GM12865 (cell line): ENCODE data around the gene GAPDH.

ENCODE experiments used
- DNase-seq: peaks from one replicate; pipeline ENCODE4 v3.0.0; 2010; ENCODE audit warnings: low read depth
- H3K4me3 ChIP-seq: 2 replicates; pipeline ENCODE4 v1.5.1; 2011; ENCODE audit warnings: mild to moderate bottlenecking, low read depth, low read length, control low read depth
- CTCF ChIP-seq: IDR thresholded peaks from 2 replicates; pipeline ENCODE4 v1.5.1; 2011; ENCODE audit warnings: low read length, control low read depth, low read depth, inconsistent platforms; ENCODE audit not compliant: insufficient read depth; ENCODE audit errors: missing control alignments

GAPDH gene

GRCh38 chr12:6563448-6564050, 29.2 kb downstream of the GAPDH start:
- peak; percentile 81 for TF ChIP-seq CTCF
- DNase-seq, result peak; percentile 70
- no peak overlapping the region for H3K4me3 ChIP-seq

DNA sequence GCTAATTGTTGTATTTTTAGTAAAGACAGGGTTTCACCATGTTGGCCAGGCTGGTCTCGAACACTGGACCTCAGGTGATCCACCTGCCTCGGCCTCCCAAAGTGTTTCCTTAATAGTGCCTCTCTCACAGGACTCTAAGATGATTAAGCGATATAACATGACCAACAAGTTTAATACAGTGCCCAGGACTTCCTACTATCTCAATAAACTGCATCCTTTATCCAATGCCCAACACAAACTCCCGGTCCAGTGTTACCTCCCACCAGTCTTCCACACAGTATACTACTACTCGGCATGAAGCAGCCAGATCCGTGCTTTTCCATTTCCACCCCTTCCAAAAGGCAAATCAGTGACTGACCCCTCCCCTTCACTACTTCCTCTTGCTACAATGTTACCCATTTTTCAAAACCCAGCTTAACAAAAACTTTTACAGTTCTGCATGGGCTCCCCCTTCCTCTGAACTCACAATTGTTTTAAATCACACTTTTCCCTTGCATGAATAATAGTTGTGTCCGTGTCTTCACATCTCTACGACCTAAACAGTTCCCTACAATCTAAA, 32.9 kb downstream of the GAPDH start:
- TF ChIP-seq CTCF, result no peak
- DNase-seq, result no peak
- peak overlapping the region; percentile 76 for H3K4me3 ChIP-seq

DNA sequence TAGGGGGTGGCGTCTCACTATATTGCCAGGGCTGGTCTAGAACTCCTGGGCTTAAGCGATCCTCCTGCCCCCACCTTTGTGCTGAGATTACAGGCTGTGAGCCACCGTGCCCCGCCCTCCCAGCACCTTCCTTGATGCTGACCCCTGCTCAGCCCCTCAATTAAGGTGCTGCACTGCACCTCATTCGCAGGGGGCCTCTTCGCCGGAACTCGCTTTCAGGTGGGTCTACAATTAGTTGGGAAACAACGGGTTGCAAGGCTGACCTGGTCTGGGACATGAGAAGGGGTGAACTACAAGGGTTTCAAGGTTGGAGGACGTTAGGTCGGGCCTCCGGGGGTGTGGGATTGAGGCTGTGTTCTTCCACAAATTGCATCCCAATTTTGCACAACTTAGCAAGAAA, 35.0 kb downstream of the GAPDH start:
- DNase-seq, result no peak
- no peak for TF ChIP-seq CTCF
- no peak overlapping the region for H3K4me3 ChIP-seq

DNA sequence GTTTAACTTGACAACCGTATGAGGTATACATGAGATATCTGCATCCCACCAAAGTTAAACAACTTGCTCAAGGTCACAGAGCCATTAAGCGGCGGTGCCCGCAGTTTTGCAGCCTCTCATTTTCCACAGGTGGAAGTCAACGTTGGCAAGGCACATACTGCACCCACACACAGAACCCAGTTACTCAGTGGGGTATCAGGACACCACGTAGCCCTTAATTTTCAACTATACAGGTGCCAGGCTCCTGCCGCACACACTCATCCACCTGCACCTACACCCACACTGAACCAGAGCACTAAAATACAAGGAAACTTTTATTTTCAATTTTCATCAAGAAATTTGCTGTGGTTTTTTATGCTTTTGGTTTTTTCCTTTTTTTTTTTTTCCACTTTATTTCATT, 35.5 kb downstream of the GAPDH start:
- TF ChIP-seq CTCF, result no peak
- H3K4me3 ChIP-seq, result no peak overlapping the region
- no peak for DNase-seq

DNA sequence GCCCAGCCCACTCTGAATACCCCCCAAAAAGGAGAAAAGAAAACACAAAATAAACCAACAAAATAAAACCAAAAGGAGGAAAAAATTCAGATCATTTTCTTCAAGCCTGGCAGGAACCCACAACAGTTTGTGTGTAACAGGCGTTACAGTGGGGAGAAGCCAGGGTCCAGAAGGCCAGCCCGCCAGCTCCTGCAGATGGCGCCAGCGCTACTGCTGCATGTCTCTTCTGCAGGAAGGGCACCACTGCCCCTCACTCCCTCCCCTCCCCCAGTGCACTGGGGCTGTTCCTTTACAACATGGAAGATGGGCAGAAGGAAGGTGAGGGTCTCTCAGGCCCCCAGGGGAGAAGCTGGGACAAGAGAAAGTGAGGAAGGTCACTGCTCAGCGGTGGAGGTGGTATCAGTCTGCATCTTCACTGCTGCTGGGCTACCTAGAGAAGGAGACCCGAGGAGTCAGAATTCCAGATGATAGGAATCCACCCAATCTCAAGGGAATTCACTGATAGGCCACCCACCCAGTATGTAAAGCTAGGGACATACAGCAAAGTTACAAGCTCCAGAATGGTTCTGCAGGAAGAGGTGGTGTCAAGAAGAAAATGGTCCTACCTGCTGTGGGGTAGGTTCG, 36.1 kb downstream of the GAPDH start:
- TF ChIP-seq CTCF, result peak; percentile 55
- DNase-seq, result peak; percentile 50
- no peak overlapping the region for H3K4me3 ChIP-seq

- no peak for TF ChIP-seq CTCF
- no peak for DNase-seq
- no peak overlapping the region for H3K4me3 ChIP-seq
Observed at GRCh38 chr12:6573001-6573400, 38.7 kb downstream of the GAPDH start.
